Measurements from ENCODE around the gene ENTPD6. TPM values are rescaled to one million over a fixed set of nuclear protein-coding genes. Genes with fewer than 3 reads are reported as not detected.
"Not testable (repeated sequence)": the region's sequence is repeated elsewhere in the genome, so short reads cannot be mapped to it uniquely, and the experiment has no call there.

Gene ENTPD6
- total RNA-seq: 10 to 100 TPM; 40.0 to 46.2 TPM

DNA sequence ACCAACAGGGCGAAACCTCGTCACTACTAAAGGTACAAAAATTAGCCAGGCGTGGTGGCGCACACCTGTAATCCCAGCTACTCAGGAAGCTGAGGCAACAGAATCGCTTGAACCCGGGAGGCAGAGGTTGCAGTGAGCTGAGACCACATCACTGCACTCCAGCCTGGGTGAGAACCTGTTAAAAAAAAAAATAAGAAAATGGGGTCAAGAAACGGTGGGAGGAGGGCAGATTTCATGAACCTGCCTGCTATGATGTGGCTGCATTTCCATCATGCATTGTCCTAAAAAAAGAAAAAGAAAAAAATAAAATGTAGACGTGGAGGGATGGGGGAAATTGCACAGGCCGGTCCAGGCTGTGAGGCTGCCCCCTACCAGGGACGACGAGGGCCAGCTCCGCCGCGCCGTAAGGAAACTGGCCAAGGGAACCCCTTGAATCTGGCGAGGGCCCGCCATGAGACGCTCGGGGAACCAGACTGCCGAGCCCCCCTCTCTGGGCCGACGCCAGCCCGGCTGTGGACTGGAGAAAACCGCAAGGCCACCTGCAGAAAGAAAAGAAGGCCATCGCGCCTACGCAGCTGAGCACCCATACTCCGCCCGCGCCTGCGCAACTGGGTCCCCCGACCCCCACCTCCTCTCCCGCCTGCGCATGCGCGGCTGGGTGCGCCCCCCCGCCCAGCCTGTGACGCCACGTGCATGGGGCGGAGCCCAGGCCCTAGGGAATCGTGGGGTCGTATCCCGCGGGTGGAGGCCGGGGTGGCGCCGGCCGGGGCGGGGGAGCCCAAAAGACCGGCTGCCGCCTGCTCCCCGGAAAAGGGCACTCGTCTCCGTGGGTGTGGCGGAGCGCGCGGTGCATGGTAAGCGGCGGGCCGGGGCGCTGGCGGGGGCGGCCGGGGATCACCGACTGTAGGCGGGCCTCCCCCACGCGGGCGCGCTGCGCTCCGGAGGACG lies at the start of gene ENTPD6:
Gene ENTPD6 (plus strand): TSS at position 699 of the 948 bp plus-strand sequence. CDS start 10,825 bp downstream, outside the sequence.
- peak within 1 kb of the TSS; percentile 92 for H3K27ac Mint-ChIP-seq
- H3K4me3 Mint-ChIP-seq: peak within 1 kb of the TSS; percentile 82
- peaks cover 5% of the 10 kb centered on the region for H3K36me3 Mint-ChIP-seq (ENCODE audit: low read depth)
- no peaks in the 10 kb centered on the region for H3K9me3 Mint-ChIP-seq
- H3K4me1 Mint-ChIP-seq: peaks cover 26% of the 10 kb centered on the region
- H3K27me3 Mint-ChIP-seq: no peaks in the 10 kb centered on the region
- peak; percentile 83 for ATAC-seq (replicated peaks)

DNA sequence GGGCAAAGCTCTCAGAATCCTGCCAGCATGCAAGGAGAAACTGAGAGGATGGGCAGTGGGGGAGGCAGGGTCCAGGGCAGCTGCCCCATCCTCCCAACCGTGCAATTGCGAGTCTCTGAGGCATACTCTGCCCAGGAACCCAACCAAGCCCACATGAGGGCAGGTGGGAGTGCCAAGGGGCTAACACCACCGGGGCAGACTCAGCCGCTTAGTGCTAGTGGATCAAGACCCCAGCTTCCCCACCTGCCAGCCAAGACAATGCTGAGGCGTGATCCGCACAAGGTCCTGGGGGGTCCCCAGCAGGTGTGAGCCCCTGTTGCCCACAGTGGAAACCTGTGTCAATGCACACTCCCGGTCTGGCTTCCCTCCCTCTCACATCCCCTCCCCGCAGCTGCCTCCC lies 48.5 kb upstream of the ENTPD6 start:
- ATAC-seq (replicated peaks): no peak
- no peak overlapping the region for H3K4me3 Mint-ChIP-seq

DNA sequence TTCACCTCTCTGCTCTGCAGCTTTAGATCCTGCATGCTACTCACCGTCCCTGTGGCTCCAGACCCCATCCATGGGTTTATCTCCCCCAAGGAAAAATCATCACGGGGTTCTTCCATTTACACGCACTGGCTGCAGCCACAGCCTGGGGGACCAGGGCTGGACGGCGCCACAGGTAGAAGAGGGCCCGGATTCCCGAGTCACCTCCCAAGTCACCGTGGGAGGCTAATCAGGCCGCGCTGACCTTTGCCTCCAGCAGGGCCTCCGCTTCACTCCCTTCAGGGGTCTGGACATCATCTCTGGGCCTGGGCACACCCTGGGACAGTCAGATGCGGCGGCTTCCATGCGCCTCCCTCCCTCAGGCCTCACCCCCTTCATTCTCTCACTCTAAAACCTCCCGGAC lies 47.8 kb upstream of the ENTPD6 start:
- no peak for ATAC-seq (replicated peaks)
- Mint-ChIP-seq H3K4me3 (no peak overlapping the region), H3K27ac (no peak overlapping the region), H3K4me1 (peaks cover 6% of the 10 kb centered on the region), H3K9me3 (no peaks in the 10 kb centered on the region), H3K27me3 (peaks cover 4% of the 10 kb centered on the region), H3K36me3 (ENCODE audit: low read depth) (no peaks in the 10 kb centered on the region)

More for the DNA sequence above, 48.5 kb upstream of the ENTPD6 start:
- H3K36me3 Mint-ChIP-seq (ENCODE audit: low read depth): no peaks in the 10 kb centered on the region
- H3K9me3 Mint-ChIP-seq: no peaks in the 10 kb centered on the region
- H3K27ac Mint-ChIP-seq: no peak overlapping the region
- H3K27me3 Mint-ChIP-seq: peaks cover 4% of the 10 kb centered on the region
- H3K4me1 Mint-ChIP-seq: peaks cover 6% of the 10 kb centered on the region

DNA sequence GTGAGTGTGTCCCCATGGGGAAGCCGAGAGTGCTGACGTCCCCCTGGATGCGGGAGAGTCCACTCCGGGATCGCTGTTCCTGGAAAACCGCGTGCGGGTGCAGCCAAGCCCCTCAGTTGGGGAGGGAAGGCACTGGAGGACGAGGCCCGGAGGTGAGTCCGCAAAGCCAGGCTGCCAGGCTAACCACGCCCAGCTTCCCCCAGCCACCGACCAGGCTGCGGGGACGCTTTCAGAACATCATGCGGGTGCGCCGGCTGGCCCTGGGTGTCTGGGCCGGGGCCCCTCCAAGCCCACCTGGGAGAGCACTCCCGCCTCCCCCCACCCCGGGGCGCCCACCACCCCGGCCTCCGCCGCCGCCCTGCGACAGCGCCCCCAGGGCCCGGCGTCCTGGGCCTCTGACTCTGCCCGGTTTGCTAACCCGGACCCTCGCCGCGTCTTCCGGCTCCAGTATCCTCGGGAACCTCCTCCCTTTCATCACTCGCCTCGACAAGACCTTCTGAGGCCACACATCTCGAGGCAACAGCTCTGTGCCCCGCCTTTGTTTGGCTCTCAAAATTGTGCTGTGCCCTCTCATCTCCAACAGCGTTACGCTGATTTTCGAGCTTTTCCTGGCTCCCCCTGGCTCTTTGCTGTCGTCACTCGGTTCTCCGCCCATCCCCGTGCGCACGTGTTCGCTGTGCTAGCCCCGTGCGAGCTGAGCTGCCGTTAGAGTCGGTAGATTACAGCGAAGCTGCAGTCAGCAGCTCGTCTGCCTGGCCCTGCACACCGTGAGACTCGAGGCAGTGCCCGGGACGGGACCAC lies 47.1 kb upstream of the ENTPD6 start:
- peak overlapping the region; percentile 82 for H3K4me3 Mint-ChIP-seq
- ATAC-seq (replicated peaks): peak; percentile 88
- no peaks in the 10 kb centered on the region for H3K36me3 Mint-ChIP-seq (ENCODE audit: low read depth)
- no peaks in the 10 kb centered on the region for H3K9me3 Mint-ChIP-seq
- H3K4me1 Mint-ChIP-seq: peaks cover 6% of the 10 kb centered on the region
- H3K27ac Mint-ChIP-seq: peak overlapping the region; percentile 86
- H3K27me3 Mint-ChIP-seq: peaks cover 4% of the 10 kb centered on the region

DNA sequence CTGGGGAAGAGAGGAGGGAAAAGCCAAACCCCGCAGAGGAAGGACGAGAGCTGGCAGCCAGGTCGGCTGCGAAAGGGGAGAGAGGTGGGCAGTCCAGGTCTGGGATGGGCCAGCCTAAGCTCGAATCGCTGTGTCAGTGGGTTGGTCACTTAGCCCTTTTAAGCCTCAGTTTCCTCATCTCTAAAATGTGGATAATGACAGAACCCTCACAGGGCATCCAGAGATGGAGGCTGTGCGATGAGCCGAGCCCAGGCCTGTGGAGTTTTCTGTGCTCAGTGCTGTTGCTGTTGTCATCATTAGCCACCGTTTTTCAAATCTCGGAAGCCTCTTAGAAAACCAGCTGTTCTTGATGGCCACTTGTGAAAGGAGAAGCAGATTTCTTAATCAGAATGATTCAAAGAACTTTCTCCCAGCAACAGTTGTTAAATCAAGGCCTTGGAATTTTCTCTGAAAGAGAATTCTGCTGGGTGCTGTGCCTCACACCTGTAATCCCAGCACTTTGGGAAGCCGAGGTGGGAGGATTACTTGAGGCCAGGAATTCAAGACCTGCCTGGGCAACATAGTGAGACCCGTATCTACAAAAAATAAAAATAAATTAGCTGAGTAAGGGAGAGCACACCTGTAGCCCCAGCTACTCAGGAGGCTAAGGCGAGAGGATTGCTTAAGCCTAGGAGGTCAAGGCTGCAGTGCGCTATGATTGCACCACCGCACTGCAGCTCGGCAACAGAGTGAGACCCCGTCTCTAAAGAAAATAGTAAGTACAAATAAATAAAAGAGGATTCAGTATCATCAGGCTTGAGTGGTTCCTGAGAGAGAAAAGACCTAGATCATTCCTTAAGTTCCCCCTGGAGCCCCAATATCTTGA lies 46.3 kb upstream of the ENTPD6 start:
- Mint-ChIP-seq H3K4me1 (peaks cover 6% of the 10 kb centered on the region), H3K9me3 (no peaks in the 10 kb centered on the region), H3K27me3 (peaks cover 4% of the 10 kb centered on the region), H3K36me3 (ENCODE audit: low read depth) (no peaks in the 10 kb centered on the region), H3K4me3 (peak overlapping the region; percentile 82), H3K27ac (peak overlapping the region; percentile 86)
- no peak for ATAC-seq (replicated peaks)

DNA sequence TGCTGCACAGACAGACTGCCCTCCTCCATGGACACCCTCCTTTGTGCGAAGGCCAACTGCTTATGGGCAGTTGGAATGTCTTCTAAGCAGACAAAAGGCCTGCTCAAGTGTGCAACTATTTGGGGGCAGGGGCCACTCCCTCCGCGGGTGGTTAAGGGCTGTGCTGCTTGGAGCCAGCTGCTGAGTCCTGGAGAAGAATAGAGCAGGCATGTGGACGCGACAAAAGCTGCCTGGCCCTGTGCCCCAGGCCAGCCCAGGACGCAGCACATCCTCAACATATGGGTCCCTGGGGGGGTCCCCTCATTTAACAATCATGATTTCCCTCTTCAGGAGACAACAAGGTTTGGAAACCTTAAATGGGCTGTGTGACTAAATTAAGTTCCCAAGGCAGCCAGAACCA lies 45.5 kb upstream of the ENTPD6 start:
- Mint-ChIP-seq H3K27ac (no peak overlapping the region), H3K36me3 (ENCODE audit: low read depth) (no peaks in the 10 kb centered on the region), H3K9me3 (no peaks in the 10 kb centered on the region), H3K4me1 (peaks cover 6% of the 10 kb centered on the region), H3K4me3 (no peak overlapping the region), H3K27me3 (peaks cover 4% of the 10 kb centered on the region)
- no peak for ATAC-seq (replicated peaks)

DNA sequence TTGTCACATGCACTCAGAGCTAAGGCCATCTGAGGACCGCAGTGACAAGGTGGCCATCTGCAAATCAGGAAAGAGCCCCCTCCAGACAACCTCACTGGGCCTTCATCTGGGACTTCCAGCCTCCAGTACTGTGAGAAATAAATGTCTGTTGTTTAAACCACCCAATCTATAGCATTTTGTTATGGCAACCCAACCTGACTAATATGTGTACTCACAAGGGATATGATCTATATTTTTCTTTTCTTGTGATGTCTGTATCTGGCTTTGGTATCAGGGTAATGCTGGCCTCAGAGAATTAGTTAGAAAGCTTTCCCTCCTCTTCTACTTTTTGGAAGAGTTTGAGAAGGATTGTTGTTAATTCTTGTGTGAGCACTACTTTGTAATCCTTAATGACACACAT lies 37.5 kb upstream of the ENTPD6 start:
- Mint-ChIP-seq H3K36me3 (ENCODE audit: low read depth) (no peaks in the 10 kb centered on the region), H3K27me3 (peaks cover 5% of the 10 kb centered on the region), H3K9me3 (no peaks in the 10 kb centered on the region), H3K27ac (no peak overlapping the region), H3K4me1 (peaks cover 12% of the 10 kb centered on the region), H3K4me3 (no peak overlapping the region)
- ATAC-seq (replicated peaks): peak; percentile 39

DNA sequence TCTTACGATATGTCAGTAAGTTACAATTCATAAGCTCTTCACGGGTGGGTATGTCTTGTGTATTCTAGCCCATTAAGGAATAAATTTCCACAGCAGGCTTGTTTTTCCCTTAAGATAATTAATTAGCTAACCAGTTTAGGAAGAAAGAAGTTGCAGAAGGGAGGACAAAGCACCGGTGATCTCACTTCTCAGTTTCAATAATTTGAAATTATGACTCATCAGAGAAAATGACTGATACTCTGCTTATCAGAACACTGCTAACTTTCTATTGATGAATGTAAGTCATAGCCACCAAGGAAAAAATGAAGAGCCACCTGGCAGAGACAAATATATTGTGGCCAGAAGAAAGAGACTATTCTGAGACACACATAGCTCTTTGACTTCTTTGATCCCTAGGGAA lies 35.0 kb upstream of the ENTPD6 start:
- Mint-ChIP-seq H3K36me3 (ENCODE audit: low read depth) (no peaks in the 10 kb centered on the region), H3K4me3 (no peak overlapping the region), H3K27me3 (peaks cover 10% of the 10 kb centered on the region), H3K9me3 (no peaks in the 10 kb centered on the region), H3K4me1 (peaks cover 12% of the 10 kb centered on the region), H3K27ac (peak overlapping the region; percentile 61)
- ATAC-seq (replicated peaks): peak; percentile 96

DNA sequence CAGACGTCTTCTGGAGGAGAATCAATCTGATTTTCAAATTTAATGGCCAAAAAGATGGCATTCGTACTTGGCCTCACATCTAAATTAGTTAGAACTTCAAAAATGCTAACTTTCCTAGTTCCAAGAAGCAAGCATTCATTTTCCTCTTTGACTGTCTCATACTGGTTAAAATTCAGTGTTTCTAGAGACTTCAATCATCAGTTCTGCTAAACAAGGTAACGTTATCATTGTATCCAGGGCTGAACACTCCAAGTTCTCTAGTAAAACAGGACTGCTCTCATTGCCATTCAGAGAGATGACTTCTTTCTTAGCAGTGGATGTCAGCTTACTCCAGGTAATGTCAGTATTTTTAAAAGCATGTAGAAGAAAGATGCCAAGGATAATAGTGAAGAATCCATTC lies 34.6 kb upstream of the ENTPD6 start:
- H3K4me1 Mint-ChIP-seq: peaks cover 12% of the 10 kb centered on the region
- H3K4me3 Mint-ChIP-seq: no peak overlapping the region
- peak overlapping the region; percentile 61 for H3K27ac Mint-ChIP-seq
- peak; percentile 61 for ATAC-seq (replicated peaks)
- H3K27me3 Mint-ChIP-seq: peaks cover 10% of the 10 kb centered on the region
- no peaks in the 10 kb centered on the region for H3K9me3 Mint-ChIP-seq
- no peaks in the 10 kb centered on the region for H3K36me3 Mint-ChIP-seq (ENCODE audit: low read depth)

DNA sequence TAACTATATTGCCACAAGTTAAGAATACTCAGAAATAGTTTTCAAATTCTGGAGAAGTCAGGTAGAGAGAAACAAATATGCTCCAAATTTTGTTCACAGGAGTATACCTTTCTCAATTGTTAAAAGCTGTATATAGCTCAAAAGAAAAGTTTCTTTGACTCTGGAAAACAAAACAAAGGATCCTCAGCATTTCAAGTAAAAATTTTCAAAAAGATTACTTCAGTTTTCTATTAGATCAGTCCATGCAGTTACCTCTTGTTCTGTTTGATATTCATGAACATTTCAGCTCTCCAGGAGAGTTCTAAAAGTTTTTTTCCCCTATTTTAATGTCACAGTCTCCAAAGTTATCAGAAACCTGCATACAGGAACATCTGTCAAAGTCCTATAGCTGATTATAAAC lies 30.4 kb upstream of the ENTPD6 start:
- Mint-ChIP-seq H3K36me3 (ENCODE audit: low read depth) (no peaks in the 10 kb centered on the region), H3K9me3 (no peaks in the 10 kb centered on the region), H3K27me3 (peaks cover 15% of the 10 kb centered on the region), H3K4me3 (no peak overlapping the region), H3K4me1 (peaks cover 11% of the 10 kb centered on the region), H3K27ac (no peak overlapping the region)
- ATAC-seq (replicated peaks): no peak

DNA sequence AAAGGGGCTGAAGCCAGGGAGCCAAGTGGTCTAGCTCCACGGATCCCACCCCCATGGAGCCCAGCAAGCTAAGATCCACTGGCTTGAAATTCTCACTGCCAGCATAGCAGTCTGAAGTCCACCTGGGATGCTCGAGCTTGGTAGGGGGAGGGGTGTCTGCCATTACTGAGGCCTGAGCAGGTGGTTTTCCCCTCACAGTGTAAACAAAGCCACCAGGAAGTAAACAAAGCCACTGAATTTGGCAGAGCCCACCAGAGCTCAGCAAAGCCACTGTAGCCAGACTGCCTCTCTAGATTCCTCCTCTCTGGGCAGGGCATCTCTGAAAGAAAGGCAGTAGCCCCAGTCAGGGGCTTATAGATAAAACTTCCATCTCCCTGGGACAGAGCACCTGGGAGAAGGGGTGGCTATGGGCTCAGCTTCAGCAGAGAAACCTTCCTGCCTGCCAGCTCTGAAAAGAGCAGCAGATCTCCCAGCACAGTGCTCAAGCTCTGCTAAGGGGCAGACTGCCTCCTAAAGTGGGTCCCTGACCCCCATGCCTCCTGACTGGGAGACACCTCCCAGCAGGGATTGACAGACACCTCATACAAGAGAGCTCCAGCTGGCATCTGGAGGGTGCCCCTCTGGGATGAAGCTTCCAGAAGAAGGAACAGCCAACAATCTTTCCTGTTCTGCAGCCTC lies 29.3 kb upstream of the ENTPD6 start:
- H3K4me3 Mint-ChIP-seq; H3K4me1 Mint-ChIP-seq; ATAC-seq (replicated peaks); H3K27ac Mint-ChIP-seq; H3K9me3 Mint-ChIP-seq; H3K36me3 Mint-ChIP-seq (ENCODE audit: low read depth): not testable (repeated sequence)
- peaks cover 15% of the 10 kb centered on the region for H3K27me3 Mint-ChIP-seq

DNA sequence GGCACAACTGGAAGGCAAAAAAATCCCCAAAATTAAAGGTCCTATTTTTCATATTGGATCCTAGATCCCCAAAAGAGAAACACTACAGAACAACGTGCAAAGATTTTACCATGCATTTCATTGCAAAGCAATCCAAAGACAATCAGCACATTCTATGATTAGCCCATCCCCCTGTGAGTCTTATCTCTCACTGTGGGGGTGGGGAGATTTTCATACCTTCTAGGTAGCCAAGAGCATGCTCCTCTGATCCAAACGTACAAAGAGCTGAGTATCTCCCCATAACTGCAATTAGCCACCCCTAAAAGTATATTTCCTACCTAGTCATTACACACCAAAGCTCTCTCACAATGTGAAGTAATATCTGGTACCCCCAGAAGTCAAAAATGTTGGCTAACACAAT lies 22.2 kb upstream of the ENTPD6 start:
- Mint-ChIP-seq H3K4me1 (peaks cover 7% of the 10 kb centered on the region), H3K4me3 (no peak overlapping the region), H3K9me3 (no peaks in the 10 kb centered on the region), H3K36me3 (ENCODE audit: low read depth) (no peaks in the 10 kb centered on the region), H3K27ac (no peak overlapping the region), H3K27me3 (no peaks in the 10 kb centered on the region)
- ATAC-seq (replicated peaks): peak; percentile 23

DNA sequence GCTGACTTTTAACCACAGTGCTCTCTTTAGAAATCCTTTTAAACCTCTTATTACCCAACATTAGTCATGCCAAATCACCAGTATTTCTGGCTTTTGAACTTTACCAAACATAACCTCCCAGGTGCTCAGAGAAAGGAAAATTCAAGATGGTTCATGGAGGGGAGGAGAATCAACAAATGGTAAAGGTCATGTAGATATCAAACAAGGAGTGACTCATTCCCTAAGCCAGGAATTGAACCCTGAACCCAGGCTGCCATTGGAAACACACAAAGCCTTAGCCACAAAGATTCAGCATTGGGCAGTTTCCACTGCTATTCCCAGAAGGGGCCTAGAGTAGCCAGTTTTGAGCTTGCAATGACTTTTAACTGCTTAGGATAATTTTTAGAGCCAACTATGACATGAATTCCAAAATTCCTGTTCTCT lies 21.6 kb upstream of the ENTPD6 start:
- Mint-ChIP-seq H3K9me3 (no peaks in the 10 kb centered on the region), H3K27me3 (no peaks in the 10 kb centered on the region), H3K27ac (no peak overlapping the region), H3K4me1 (peaks cover 7% of the 10 kb centered on the region), H3K36me3 (ENCODE audit: low read depth) (no peaks in the 10 kb centered on the region), H3K4me3 (no peak overlapping the region)
- ATAC-seq (replicated peaks): peak; percentile 35

Measured in activated T-helper 17 cell treated with anti-CD3 and anti-CD28 coated beads, Interleukin-2, amount 50 U/mL, for 72 hours (primary cell).